Skin of body (tissue), 2 donors: ENCODE data around the gene TRIM50. TPM values are rescaled to one million over a fixed set of nuclear protein-coding genes. Genes with fewer than 3 reads are reported as not detected.
"Not testable (repeated sequence)": the region's sequence is repeated elsewhere in the genome, so short reads cannot be mapped to it uniquely, and the experiment has no call there.

ENCODE experiments used
- DNase-seq: peaks from one replicate; lab custom pipeline; 2025; lab: John Stamatoyannopoulos, UW
- total RNA-seq: library from RNA; depleted of rRNA; stranded (reverse); fragments of >200 nt; gene quantifications from one replicate; pipeline ENCODE4 v1.2.3, GENCODE V29; 2014

Gene TRIM50
- total RNA-seq, 1 donor from 2014 or later, result 0.20 TPM

DNA sequence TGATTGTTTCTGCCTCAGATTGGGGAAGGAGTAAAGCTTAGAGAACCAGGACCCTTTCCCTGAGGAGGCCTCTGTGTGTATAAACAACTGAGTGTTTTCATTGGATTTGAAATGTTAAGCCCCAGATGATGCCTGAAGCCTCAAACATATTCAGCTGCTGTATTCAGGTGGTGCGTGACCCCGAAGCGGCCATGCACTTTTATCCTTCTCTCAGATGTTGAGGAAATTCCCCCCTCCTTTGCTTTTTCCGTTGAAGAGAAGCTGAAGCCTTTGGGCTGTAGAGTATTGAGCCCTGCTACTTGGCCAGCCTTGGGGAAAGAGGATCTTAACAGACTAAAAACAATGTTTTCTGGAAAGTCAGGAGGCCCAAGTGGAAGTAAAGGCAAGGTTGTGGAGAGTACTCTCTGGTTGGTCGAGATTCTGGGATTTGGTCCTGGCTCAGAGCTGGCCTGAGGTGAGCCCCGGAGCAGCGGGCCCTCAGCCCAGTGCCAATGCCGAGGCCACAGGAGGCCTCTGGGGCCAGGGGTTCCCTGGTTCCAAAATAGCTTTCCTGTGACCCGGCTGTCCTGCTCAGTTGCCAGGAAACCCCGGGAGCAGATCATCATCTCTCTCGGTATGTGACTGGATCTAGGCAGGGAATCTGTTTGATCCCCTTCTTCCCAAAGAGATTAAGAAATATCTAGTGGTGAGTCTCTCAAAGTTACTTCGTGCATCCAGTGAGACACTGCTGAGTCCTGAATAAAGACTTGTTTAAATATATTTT is 22.6 kb upstream of the TRIM50 start:
- DNase-seq, result no peak

GRCh38 chr7:73349763-73350162 is 21.9 kb upstream of the TRIM50 start:
- DNase-seq, result no peak

GRCh38 chr7:73345951-73346350 is 18.1 kb upstream of the TRIM50 start:
- no peak for DNase-seq

DNA sequence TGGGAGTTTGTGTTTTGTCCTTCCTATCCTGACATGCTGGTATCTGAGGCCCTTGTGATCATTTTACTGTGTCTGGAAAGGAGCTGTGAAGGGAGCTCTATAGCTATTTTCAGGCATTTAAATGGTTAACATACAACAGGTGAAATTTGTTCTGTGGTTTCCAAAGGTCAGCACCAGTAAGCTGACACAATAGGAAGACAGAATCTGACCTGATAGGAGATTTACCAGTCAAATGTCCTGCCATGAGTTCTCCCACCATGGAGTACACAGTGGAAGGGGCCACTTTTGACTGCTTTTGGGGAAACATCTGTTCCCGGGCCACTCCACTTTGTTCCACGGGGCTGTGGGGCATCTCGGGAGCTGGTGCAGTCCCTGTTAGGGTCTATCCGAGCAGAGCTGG is 17.7 kb upstream of the TRIM50 start:
- DNase-seq, result no peak

- no peak for DNase-seq
These were observed 15.9 kb upstream of the TRIM50 start for GRCh38 chr7:73343671-73344380.

DNA sequence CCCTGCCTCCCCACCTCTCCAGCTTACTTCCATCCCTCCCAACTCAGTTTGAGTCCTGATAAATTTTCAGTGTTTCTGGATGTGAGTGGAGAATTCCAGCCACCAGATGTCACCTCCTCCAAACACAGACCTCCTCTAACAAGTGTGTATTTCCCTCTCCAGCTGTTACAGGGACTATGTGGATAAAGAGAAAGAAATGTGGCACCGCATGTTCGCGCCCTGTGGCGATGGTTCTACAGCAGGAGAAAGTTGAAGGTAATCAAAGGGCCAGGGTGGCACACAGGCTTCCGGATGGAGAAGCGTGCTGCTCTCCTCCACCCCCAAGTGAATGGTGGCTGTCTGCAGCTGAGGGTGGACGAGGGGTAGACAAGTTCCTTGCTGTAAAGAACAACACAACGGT is 14.8 kb upstream of the TRIM50 start:
- peak; percentile 21 for DNase-seq

GRCh38 chr7:73341877-73342276 is 14.0 kb upstream of the TRIM50 start:
- DNase-seq, result no peak

- no peak for DNase-seq
These were observed 12.6 kb upstream of the TRIM50 start for GRCh38 chr7:73340514-73340913.

DNA sequence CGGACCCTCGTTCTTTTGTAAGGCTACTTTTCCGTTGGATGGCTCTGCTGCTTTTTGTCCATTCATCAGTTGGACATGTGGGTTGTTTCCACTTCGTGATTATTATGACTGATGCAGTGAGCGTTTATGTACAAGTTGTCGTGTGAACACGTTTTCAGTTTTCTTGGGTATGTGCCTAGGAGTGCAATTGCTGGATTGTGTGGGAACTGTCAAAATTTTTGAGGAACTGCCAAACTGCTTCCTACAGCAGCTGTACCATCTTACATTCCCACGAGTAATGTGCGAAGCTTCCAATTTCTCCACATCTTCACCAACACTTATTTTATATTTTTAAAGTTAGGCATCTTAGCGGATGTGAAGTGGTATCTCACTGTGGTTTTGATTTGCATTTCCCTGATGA is 10.4 kb upstream of the TRIM50 start:
- DNase-seq, result no peak

- no peak for DNase-seq
These were observed 4.6 kb upstream of the TRIM50 start for GRCh38 chr7:73332447-73332846.

DNA sequence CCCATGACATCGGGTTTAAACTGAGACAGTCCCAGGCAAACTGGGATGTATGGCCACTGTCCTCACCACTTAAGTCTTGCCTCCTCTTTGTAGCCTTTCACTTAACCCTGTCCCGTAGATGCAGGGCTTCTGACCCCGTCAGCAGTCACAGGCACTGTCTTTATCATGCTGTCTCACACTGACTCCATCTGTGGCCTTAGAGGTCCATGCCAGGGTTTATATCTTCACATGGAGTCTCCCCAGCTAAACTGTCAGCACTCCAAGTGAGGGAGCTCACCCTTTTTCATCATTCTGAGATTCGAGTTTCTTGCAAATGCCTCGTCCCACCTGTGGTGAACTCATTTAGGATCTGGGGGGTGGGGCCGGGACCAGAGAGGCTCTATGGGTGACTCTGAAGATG is 2.9 kb upstream of the TRIM50 start:
- no peak for DNase-seq

DNA sequence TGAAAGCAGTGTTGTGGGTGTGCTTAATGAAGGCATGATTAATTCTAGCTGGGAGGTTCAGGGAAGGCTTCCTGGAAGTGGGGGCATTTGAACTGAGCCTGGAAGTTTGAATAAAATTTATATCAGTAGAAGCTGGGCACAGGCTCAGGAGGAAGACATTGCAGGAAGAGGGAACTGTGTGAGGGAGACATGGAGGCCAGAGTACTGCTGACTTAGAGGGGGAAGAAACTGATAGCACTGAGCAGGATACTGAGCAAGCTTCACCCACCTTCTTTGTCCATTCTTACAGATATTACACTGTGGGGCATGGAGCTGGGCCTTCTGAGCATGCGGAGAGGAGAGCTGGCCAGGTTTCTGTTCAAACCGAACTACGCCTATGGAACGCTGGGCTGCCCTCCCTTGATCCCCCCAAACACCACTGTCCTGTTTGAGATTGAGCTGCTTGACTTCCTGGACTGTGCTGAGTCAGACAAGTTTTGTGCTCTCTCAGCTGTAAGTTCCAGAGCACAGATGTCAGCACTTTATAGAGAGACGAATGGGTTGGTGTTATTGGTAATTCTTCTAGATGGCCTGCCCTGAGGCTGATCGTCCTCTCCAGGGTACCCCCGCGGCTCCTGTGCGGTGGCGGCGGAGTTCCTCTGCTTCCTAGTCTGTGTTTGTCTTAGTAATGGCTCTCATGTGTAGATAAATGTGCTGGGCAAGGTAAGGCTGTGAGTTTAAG is 2.1 kb upstream of the TRIM50 start:
- DNase-seq, result no peak

DNA sequence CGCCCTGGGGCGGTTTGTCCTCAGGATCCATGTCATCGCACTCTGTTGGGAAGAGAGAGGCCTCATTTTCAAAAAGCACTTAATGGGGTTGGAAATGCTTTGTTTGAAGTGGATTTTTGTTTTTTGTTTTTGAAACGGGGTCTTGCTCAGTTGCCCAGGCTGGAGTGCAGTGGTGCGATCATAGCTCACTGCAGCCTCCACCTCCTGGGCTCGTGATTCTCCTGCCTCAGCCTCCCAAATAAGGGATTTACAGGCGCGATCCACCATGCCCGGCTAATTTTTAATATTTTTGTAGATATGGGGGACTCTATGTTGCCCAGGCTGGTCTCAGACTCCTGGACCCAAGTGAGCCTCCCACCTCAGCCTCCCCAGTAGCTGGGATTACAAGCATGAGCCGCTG is 814 bp upstream of the TRIM50 start:
- DNase-seq, result no peak

GRCh38 chr7:73327449-73327848 is 433 bp downstream of the TRIM50 start:
- DNase-seq, result not testable (repeated sequence)

- not testable (repeated sequence) for DNase-seq
These were observed 2.5 kb downstream of the TRIM50 start for GRCh38 chr7:73325424-73325823.

GRCh38 chr7:73324081-73324845 is 3.6 kb downstream of the TRIM50 start:
- peak; percentile 11 for DNase-seq

DNA sequence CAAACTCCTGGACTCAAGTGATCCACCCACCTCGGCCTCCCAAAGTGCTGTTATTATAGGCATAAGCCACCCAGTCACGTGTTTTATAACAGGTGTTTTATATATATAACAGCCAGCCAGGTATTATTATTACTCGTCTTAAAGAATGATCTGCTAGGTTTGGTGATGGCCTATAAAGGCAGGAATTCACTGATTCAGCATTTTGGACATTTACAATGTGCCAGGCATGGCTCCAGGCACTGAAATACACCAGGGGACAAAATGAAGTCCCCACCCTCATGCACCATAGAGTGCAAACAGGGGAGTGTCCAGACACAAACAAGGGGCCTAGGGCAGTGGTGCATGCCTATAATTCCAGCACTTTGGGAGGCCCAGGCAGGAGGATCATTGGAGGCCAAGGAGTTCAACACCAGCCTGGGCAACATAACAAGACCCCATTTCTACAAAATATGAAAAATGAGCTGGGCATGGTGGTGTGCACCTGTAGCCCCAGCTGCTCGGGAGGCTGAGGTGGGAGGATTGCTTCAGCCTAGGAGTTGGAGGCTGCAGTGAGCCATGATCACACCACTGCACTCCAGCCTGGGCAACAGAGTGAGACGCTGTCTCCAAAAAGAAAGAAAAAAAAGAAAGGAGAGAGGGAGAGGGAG is 4.3 kb downstream of the TRIM50 start:
- DNase-seq, result not testable (repeated sequence)

- not testable (repeated sequence) for DNase-seq
These were observed 7.9 kb downstream of the TRIM50 start for GRCh38 chr7:73320009-73320408.

- not testable (repeated sequence) for DNase-seq
These were observed 8.3 kb downstream of the TRIM50 start for GRCh38 chr7:73319541-73319940.

DNA sequence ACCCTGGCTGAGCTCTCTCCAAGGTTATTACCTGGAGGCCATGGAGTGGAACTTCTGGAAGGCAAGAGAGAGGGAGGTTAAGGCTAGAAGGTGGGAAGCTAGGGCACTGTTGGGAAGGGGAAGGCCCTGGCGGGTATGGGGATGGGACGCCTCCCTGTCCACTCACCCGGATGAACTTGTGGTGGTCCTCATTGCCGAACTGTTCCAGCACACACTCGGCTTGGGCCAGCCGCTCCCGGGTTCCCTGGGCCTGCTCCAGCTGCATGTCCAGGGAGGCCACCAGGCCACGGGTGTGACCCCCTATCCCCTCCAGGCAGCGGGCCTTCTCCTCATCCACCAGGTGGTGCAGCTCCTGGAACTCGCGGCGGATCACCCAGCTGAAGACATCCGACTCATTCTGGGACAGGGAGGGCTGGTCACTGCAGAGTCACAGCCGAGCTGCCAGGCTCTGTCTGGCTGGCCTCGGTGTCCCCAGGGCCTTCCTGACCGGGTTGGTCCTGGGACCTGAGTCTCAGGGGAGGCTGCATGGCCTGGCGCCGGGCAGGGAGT is 9.2 kb downstream of the TRIM50 start:
- DNase-seq, result not testable (repeated sequence)

DNA sequence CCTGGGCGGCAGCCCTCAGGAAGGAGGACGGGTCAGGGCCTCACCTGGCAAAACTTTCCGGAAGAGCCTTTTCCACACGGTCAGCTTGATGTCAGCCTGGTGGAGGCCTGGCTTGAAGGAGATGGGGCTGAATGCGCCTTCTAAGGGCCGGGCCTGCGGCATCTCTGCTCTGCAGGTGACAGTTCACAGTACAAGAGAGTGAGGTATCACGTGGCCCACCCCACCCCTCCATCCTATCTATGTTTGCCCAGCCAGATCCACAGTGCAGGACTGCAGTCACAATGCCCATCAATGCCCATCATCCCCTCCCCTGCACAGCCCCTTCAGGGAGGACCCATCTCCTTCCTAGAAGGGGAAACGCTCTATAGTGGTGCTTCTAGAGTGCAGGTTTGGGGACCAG is 11.4 kb downstream of the TRIM50 start:
- DNase-seq, result no peak
